HepG2 (cell line): ENCODE measurements around the gene BCAS3. TPM values are rescaled to one million over a fixed set of nuclear protein-coding genes. Genes with fewer than 3 reads are reported as not detected.

Source experiments
- AKAP8 ChIP-seq: sonication (generic); formaldehyde crosslinking; IDR thresholded peaks from 2 replicates; pipeline ENCODE4 v1.5.1; 2020; ENCODE audit warnings: mild to moderate bottlenecking, missing genetic modification reagents
- CBX2 ChIP-seq, 2 experiments: fragments of 200-600 bp in 1 of 2; sonication (generic); formaldehyde crosslinking in 1 of 2; IDR thresholded peaks; 2 replicates each; pipeline versions ENCODE4 v1.7.0 to v1.8.1; 2018 to 2022; ENCODE audit warnings: low read depth in 2 of 2, low read length in 1 of 2, mild to moderate bottlenecking in 1 of 2, missing genetic modification reagents in 1 of 2
- HINFP ChIP-seq: sonication (generic); formaldehyde crosslinking; IDR thresholded peaks from 2 replicates; pipeline ENCODE4 v1.4.0; 2020; ENCODE audit warnings: low read depth, mild to moderate bottlenecking, missing genetic modification reagents
- HMG20B ChIP-seq: conservative IDR thresholded peaks from 2 replicates; pipeline ENCODE4 v1.6.1; 2016; ENCODE audit warnings: missing genetic modification reagents, missing compliant biosample characterization
- HNRNPUL1 ChIP-seq: fragments of 200-400 bp; formaldehyde crosslinking; IDR thresholded peaks from 2 replicates; pipeline ENCODE4 v1.6.1; 2017; ENCODE audit warnings: low read depth, mild to moderate bottlenecking, low read length, moderate library complexity
- MAFF ChIP-seq: IDR thresholded peaks from 2 replicates; pipeline ENCODE4 v1.6.1; 2011; ENCODE audit warnings: low read depth, low read length, improper control_type of control experiment
- MEIS2 ChIP-seq: sonication (generic); formaldehyde crosslinking; IDR thresholded peaks from 2 replicates; pipeline ENCODE4 v1.9.0; 2021; ENCODE audit warnings: mild to moderate bottlenecking, missing genetic modification reagents
- NFKB2 ChIP-seq: sonication (generic); formaldehyde crosslinking; IDR thresholded peaks from 2 replicates; pipeline ENCODE4 v1.4.0; 2020; ENCODE audit warnings: missing genetic modification reagents, borderline replicate concordance
- PCBP1 ChIP-seq: fragments of 200-400 bp; formaldehyde crosslinking; IDR thresholded peaks from 2 replicates; pipeline ENCODE4 v1.6.1; 2017; ENCODE audit warnings: mild to moderate bottlenecking, low read depth, low read length, borderline replicate concordance
- ZC3H13 ChIP-seq: sonication (generic); formaldehyde crosslinking; IDR thresholded peaks from 2 replicates; pipeline ENCODE4 v1.8.1; 2023; ENCODE audit warnings: mild to moderate bottlenecking, missing genetic modification reagents, moderate library complexity
- ZNF317 ChIP-seq: sonication (generic); formaldehyde crosslinking; IDR thresholded peaks from 2 replicates; pipeline ENCODE4 v1.5.0; 2020; ENCODE audit warnings: mild to moderate bottlenecking, missing genetic modification reagents
- ZNF558 ChIP-seq: sonication (generic); formaldehyde crosslinking; IDR thresholded peaks from 2 replicates; pipeline ENCODE4 v1.9.0; 2022; ENCODE audit warnings: mild to moderate bottlenecking, missing genetic modification reagents, borderline replicate concordance
- ZNF644 ChIP-seq: IDR thresholded peaks from 2 replicates; pipeline ENCODE4 v1.6.1; 2016; ENCODE audit warnings: low read depth
- ZNF766 ChIP-seq: sonication (generic); formaldehyde crosslinking; IDR thresholded peaks from 2 replicates; pipeline ENCODE4 v1.5.0; 2020; ENCODE audit warnings: missing genetic modification reagents, borderline replicate concordance
- ZSCAN30 ChIP-seq: sonication (generic); formaldehyde crosslinking; IDR thresholded peaks from 2 replicates; pipeline ENCODE4 v1.5.0; 2020; ENCODE audit warnings: mild to moderate bottlenecking, missing genetic modification reagents
- polyA plus RNA-seq, 8 experiments: library from polyadenylated mRNA; depleted of rRNA in 3 of 8; stranded (reverse) in 7 of 8; unstranded in 1 of 8; fragments of >200 nt; fragmentation: Illumina TruSeq in 4 of 8; extraction: Trizol in 4 of 8; gene quantifications; 2 replicates each; pipeline versions ENCODE4 v1.2.1 to v1.2.3, GENCODE V29; 2011 to 2016; ENCODE audit warnings: low read depth in 4 of 8, missing spikeins in 1 of 8, mixed read lengths in 1 of 8; ENCODE audit not compliant: insufficient read depth in 1 of 8
- total RNA-seq, 5 experiments: library from RNA; depleted of rRNA; stranded (reverse); fragments of >200 nt; fragmentation: Illumina TruSeq; extraction: Trizol; gene quantifications; 2 replicates each; pipeline ENCODE4 v1.2.3, GENCODE V29; 2016; ENCODE audit warnings: low read depth in 1 of 5
- TF ChIP-seq, protein P1 (sequence below), 2 experiments: sonication (generic) in 1 of 2; formaldehyde crosslinking in 1 of 2; IDR thresholded peaks; 2 replicates each; pipeline versions ENCODE4 v1.6.1 to v1.9.0; 2014 to 2022; ENCODE audit warnings: antibody characterized with exemption in 1 of 2, borderline replicate concordance in 1 of 2, inconsistent platforms in 1 of 2, low read depth in 1 of 2, missing genetic modification reagents in 1 of 2
- TF ChIP-seq, protein P2 (sequence below): sonication (generic); formaldehyde crosslinking; IDR thresholded peaks from 2 replicates; pipeline ENCODE4 v1.8.1; 2023; ENCODE audit warnings: mild to moderate bottlenecking, moderate library complexity, missing genetic modification reagents

Gene BCAS3
- total and polyA plus RNA-seq, 2 of the 13 experiments (the other 11 are each of a cell fraction or from before 2014, with no cell fraction given): 10.7 to 11.2 TPM

DNA sequence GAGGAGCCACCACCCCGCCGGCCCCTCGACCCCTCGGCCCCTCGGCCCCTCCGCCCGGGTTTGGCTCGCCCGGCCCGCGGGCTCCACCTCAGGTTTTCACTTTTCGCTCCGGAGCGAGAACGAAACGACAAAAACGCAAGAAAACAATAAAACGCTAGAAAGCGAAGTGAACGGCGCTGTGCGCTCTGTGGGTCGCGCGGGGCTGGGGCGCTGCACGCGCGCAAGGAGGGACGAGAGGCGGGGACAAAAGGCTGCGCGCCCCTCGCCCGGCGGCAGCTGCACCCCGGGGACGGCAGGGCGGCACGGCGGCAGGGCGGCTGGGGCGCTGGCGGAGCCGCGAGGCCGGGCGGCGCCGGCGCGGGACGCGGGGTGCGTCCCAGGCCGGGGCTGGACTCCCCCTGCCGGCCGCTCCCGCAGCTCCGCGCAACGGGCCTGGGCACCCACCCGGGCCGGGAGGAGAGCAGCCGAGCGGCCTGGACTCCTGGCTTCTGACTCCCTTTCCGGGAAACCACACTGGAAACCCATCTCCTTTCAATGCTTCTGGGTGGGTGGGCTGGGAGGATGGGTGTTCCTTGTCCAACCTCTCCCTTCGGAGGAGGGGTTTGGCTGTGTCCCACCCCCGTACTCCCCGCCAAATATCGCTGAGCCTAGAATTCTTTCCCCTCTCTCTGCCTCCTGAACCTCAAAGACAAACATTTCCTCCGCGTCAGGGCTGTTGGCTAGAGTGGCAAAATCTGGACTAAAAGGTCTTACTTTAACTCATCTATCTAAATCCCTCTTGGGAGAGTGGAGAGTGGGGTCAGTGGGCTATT lies 731.9 kb downstream of the BCAS3 start (continued):
- TF ChIP-seq MAFF (no peak), HNRNPUL1 (no peak), ZC3H13 (CRISPR knock-in tag) (peak; percentile 76; the same call in 1 of the 2 replicates), HMG20B (CRISPR knock-in tag) (no peak), ZNF317 (CRISPR knock-in tag) (no peak), HINFP (CRISPR knock-in tag) (no peak), ZNF766 (CRISPR knock-in tag) (no peak), CBX2 (IDR thresholded peaks at IDR 0.05; ENCODE audit: low read depth, low read length) (no peak), CBX2 (CRISPR knock-in tag; IDR thresholded peaks at IDR 0.05; ENCODE audit: low read depth) (no peak), ZNF558 (CRISPR knock-in tag) (no peak), NFKB2 (CRISPR knock-in tag) (no peak), MEIS2 (peak; percentile 65), PCBP1 (no peak), ZSCAN30 (CRISPR knock-in tag) (no peak), ZNF644 (CRISPR knock-in tag) (no peak), AKAP8 (CRISPR knock-in tag) (peak; percentile 97)
- TF ChIP-seq, protein P1, sequence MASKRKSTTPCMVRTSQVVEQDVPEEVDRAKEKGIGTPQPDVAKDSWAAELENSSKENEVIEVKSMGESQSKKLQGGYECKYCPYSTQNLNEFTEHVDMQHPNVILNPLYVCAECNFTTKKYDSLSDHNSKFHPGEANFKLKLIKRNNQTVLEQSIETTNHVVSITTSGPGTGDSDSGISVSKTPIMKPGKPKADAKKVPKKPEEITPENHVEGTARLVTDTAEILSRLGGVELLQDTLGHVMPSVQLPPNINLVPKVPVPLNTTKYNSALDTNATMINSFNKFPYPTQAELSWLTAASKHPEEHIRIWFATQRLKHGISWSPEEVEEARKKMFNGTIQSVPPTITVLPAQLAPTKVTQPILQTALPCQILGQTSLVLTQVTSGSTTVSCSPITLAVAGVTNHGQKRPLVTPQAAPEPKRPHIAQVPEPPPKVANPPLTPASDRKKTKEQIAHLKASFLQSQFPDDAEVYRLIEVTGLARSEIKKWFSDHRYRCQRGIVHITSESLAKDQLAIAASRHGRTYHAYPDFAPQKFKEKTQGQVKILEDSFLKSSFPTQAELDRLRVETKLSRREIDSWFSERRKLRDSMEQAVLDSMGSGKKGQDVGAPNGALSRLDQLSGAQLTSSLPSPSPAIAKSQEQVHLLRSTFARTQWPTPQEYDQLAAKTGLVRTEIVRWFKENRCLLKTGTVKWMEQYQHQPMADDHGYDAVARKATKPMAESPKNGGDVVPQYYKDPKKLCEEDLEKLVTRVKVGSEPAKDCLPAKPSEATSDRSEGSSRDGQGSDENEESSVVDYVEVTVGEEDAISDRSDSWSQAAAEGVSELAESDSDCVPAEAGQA (IDR thresholded peaks at IDR 0.05; ENCODE audit: low read depth): no peak
- TF ChIP-seq, protein P1 (CRISPR knock-in tag; IDR thresholded peaks at IDR 0.05; ENCODE audit: borderline replicate concordance): no peak
- TF ChIP-seq, protein P2, sequence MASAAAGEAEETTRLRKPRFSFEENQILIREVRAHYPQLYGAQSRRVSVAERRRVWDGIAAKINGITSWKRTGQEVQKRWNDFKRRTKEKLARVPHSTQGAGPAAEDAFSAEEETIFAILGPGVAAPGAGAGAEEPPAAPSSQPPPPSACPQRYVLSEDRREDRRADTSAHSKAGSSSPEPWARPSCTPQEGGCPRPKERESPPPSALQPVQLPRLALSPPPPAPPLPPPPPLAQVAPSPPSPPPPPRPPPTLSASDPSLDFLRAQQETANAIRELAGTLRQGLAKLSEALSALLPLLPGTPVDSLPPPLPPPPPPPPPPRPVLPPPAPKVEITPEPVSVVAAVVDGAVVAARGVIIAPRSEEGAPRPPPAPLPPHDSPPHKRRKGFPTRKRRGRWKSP (CRISPR knock-in tag): 0 out of 2 replicates have a peak, but pooled peaks have one; percentile 31
